Measurements from ENCODE around the gene MKRN1. TPM values are rescaled to one million over a fixed set of nuclear protein-coding genes. Genes with fewer than 3 reads are reported as not detected.
"Not testable (repeated sequence)": the region's sequence is repeated elsewhere in the genome, so short reads cannot be mapped to it uniquely, and the experiment has no call there.

The MKRN1 gene, protein sequence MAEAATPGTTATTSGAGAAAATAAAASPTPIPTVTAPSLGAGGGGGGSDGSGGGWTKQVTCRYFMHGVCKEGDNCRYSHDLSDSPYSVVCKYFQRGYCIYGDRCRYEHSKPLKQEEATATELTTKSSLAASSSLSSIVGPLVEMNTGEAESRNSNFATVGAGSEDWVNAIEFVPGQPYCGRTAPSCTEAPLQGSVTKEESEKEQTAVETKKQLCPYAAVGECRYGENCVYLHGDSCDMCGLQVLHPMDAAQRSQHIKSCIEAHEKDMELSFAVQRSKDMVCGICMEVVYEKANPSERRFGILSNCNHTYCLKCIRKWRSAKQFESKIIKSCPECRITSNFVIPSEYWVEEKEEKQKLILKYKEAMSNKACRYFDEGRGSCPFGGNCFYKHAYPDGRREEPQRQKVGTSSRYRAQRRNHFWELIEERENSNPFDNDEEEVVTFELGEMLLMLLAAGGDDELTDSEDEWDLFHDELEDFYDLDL
- 10 to 100 TPM; 84.5 to 86.9 TPM for total RNA-seq

DNA sequence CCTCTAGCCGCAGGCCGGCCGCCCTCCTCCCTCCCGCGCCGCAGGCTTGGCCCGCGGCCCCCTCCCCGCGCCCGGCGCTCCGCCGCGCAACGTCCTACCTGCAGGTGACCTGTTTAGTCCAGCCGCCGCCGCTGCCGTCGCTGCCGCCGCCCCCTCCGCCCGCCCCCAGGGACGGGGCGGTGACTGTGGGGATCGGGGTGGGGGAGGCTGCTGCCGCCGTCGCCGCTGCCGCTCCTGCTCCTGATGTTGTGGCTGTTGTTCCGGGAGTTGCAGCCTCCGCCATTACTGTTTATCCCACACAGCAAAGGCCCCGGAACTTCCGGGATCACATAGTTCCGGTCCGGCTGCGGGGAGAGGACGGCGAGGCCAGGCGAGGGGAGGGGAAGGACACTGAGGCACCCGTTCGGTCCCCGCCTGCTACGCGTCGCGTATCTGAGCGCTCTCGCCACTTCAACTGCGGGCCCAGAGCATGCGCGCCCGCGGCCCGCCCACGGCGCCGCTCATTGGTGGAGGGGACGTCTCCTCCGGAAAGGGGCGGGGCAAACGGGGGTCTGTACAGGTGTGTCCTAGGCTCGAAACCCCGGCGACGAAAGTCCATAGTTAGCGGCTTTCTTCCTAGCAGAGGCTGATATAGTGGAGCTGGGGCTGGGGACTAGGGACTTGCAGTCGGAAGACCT lies at the start of gene MKRN1:
MKRN1 (minus strand) TSS at position 444 of the 677 bp plus-strand sequence; CDS start at position 283, 161 bp downstream.
- peak within 1 kb of the TSS; percentile 97 for H3K27ac Mint-ChIP-seq
- peak within 1 kb of the TSS; percentile 96 for H3K4me3 Mint-ChIP-seq
- peaks cover 6% of the 10 kb centered on the region for H3K27me3 Mint-ChIP-seq
- CTCF ChIA-PET, result interaction anchor here (0.5 to 1.5 kb wide), 5 partner anchors 12 to 1462 kb away, joined by 3 to 4 read pairs (median 4); no protein-coding TSS in a partner anchor
- H3K9me3 Mint-ChIP-seq, result no peaks in the 10 kb centered on the region
- peaks cover 8% of the 10 kb centered on the region for H3K36me3 Mint-ChIP-seq (ENCODE audit: low read depth)
- POLR2A ChIA-PET, result no interaction called here
- H3K4me1 Mint-ChIP-seq, result peaks cover 32% of the 10 kb centered on the region
- peak; percentile 94 for DNase-seq

DNA sequence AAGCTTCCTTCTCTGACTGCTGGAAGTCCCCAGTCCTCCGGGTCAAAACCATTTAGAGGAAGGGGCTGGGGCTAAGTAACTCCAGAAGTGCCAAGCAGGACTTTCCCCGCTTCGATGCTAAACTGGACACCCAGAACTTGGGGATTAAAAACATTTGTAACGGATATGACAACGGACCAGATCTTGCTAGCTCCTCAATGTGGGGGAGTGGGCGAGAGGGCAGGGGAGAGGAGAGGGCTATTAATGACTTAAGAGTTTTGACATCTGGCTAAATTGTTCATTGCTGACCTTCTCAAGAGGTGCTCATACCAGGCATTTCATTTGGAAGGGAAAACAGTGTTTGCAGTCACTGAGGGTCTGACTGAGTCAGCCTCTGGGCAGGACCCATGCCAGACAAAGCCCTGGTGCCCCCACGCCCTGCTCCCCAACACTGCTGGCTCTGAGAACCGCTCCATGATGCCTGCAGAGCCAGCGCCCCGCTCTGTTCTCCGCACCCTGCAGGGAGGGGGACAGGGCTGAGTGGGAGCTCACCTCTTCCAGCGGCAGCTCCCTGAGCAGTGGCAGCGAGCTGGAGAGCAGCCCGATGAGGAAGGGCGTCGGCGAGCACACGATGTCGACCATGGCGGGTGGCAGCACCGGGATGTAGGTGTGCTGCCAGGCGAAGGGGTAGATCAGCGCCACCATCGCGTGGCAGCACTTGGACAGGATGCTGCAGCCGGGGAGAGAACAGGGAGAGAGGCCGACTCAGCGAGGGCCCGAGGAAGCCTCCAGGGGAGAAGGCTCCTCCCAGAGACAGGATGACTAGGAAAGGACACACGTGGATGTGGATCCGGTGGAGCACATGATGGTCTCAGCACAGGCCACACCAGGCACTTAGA lies 47.7 kb upstream of the MKRN1 start:
- H3K4me1 Mint-ChIP-seq, result peaks cover 31% of the 10 kb centered on the region
- H3K9me3 Mint-ChIP-seq, result no peaks in the 10 kb centered on the region
- ChIA-PET POLR2A (no interaction called here), CTCF (interaction anchor here (1.0 to 1.1 kb wide), 2 partner anchors 10 kb away, joined by 3 to 5 read pairs; no protein-coding TSS in a partner anchor)
- H3K27me3 Mint-ChIP-seq, result peaks cover 13% of the 10 kb centered on the region
- no peak for DNase-seq
- no peak overlapping the region for H3K27ac Mint-ChIP-seq
- no peaks in the 10 kb centered on the region for H3K36me3 Mint-ChIP-seq (ENCODE audit: low read depth)
- H3K4me3 Mint-ChIP-seq, result peak overlapping the region; percentile 14

DNA sequence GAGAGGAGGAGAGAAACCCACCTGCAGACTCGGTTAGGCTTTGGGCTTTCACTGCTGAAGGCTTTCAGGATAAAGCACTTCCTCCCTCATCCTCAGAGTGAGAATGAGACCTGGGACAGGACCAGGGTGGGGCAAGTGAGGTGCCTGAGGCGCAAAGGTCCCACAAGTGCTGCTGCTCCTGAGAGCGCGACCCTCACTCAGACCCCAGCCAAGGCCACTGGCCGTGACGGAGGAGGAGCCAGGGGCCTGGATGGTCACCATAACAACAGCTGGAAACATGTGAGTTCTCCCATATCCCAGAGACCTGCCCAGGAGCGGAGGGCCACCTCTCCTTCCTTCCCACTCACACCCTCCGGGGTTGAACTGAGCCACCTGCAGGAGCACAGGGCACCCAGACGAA lies 46.9 kb upstream of the MKRN1 start:
- Mint-ChIP-seq H3K4me1 (peaks cover 31% of the 10 kb centered on the region), H3K9me3 (no peaks in the 10 kb centered on the region), H3K27ac (peak overlapping the region; percentile 72), H3K27me3 (peaks cover 15% of the 10 kb centered on the region), H3K4me3 (peak overlapping the region; percentile 40), H3K36me3 (ENCODE audit: low read depth) (no peaks in the 10 kb centered on the region)
- POLR2A ChIA-PET, result no interaction called here
- CTCF ChIA-PET, result interaction anchor here (1.1 to 1.5 kb wide), 2 partner anchors 9 to 11 kb away, joined by 4 to 5 read pairs; no protein-coding TSS in a partner anchor
- DNase-seq, result no peak

DNA sequence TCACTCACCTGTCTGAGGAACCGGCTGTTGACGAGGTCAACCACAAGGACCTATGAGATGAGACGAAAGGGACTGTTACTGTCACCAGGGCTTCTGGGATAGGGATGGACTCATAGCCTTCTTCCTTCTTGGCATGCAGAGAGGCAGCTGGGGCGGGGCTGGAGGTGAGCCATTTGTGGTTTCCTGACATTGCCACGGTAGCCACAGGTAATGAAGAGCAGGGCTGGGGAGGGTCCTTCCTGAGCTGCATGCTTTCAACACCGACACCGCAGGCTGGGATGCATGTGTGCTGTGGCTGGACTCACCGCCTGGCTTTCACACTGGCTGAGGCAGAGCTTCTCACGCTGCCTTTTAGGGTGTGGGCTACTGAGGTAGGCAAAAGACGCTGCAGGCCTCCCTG lies 46.4 kb upstream of the MKRN1 start:
- Mint-ChIP-seq H3K36me3 (ENCODE audit: low read depth) (no peaks in the 10 kb centered on the region), H3K4me1 (peaks cover 31% of the 10 kb centered on the region), H3K27ac (peak overlapping the region; percentile 72), H3K27me3 (peaks cover 16% of the 10 kb centered on the region), H3K4me3 (peak overlapping the region; percentile 40), H3K9me3 (no peaks in the 10 kb centered on the region)
- CTCF ChIA-PET, result interaction anchor here (1.1 to 1.5 kb wide), 2 partner anchors 9 to 12 kb away, joined by 4 to 5 read pairs; no protein-coding TSS in a partner anchor
- DNase-seq, result peak; percentile 69
- POLR2A ChIA-PET, result no interaction called here

DNA sequence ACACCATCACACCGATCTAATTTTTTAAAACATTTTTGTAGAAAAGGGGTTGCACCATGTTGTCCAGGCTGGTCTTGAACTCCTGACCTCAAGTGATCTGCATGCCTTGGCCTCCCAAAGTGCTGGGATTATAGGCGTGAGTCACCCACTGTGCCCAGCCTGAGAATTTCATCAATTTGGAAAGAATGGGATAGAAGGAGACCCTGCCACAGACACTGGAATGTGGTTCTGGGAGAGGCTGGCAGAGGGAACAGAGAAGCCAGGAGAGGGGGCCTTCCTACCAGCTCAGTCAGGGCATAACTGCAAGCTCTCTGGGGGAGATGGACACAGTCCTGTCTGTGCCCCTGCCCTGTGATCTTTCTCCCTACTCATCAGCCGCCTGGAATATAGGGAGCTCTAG lies 42.1 kb upstream of the MKRN1 start:
- Mint-ChIP-seq H3K4me3 (no peak overlapping the region), H3K27ac (no peak overlapping the region), H3K9me3 (no peaks in the 10 kb centered on the region), H3K4me1 (peaks cover 24% of the 10 kb centered on the region), H3K27me3 (peaks cover 4% of the 10 kb centered on the region), H3K36me3 (ENCODE audit: low read depth) (no peaks in the 10 kb centered on the region)
- POLR2A ChIA-PET, result no interaction called here
- CTCF ChIA-PET, result no interaction called here
- DNase-seq, result no peak

DNA sequence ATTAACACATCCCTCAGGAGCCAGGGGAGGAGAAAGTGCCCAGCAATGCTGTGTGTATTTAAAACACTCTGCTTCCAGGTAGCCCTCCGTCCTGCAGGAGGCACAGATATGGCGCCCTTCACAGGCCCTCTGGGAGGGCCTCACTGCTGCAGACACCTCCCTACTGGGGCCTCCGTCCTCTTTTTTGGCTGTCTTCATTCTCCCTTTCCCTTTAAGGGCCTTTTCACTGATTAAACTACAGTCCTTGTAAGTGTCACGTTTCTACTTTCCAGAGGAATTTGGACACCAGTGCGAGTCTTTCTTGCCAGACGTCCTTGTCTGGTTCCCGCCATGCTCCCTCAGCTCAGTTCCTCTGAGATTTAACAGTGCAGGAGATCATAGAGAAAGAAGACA lies 39.7 kb upstream of the MKRN1 start:
- Mint-ChIP-seq H3K27me3 (peaks cover 4% of the 10 kb centered on the region), H3K36me3 (ENCODE audit: low read depth) (no peaks in the 10 kb centered on the region), H3K9me3 (no peaks in the 10 kb centered on the region), H3K4me3 (no peak overlapping the region), H3K27ac (no peak overlapping the region), H3K4me1 (peaks cover 6% of the 10 kb centered on the region)
- POLR2A ChIA-PET, result no interaction called here
- DNase-seq, result no peak
- CTCF ChIA-PET, result no interaction called here

DNA sequence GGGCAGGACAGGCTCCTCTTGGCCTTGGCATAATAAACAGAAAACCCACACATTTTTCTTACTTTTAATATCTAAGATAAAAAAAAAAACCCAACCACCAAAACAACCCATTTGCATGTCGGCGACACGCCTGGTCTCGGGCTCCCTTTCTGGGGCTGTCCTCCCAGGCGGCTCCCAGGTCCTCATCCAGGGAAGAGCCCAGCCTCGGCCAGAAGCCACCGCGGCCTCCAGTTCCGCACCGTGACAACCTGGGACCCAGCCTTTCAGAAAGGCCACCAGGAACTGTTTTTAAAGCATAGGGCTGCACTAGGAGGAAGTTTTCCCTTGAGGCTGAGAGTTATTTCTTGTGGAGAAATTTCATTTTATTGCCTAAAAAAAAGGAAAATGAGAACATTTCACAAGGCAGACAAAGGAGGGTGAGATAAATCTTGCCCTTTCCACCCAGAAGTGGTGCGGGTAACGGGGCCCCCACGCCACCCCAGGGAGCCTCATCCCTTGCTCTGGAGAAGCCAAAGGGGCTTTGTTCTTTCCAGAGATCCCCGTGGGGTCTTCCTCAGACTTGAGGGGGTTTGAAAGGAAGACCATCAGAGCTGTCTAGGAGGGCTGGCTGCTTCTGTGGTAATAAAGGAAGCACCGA lies 39.2 kb upstream of the MKRN1 start:
- H3K4me3 Mint-ChIP-seq, result no peak overlapping the region
- peaks cover 4% of the 10 kb centered on the region for H3K27me3 Mint-ChIP-seq
- H3K27ac Mint-ChIP-seq, result no peak overlapping the region
- no peaks in the 10 kb centered on the region for H3K36me3 Mint-ChIP-seq (ENCODE audit: low read depth)
- ChIA-PET CTCF (interaction anchor here (0.8 to 1.8 kb wide), 3 partner anchors 19 to 495 kb away, joined by 3 to 6 read pairs (median 4); no protein-coding TSS in a partner anchor), POLR2A (no interaction called here)
- DNase-seq, result no peak
- H3K4me1 Mint-ChIP-seq, result peaks cover 4% of the 10 kb centered on the region
- H3K9me3 Mint-ChIP-seq, result no peaks in the 10 kb centered on the region

DNA sequence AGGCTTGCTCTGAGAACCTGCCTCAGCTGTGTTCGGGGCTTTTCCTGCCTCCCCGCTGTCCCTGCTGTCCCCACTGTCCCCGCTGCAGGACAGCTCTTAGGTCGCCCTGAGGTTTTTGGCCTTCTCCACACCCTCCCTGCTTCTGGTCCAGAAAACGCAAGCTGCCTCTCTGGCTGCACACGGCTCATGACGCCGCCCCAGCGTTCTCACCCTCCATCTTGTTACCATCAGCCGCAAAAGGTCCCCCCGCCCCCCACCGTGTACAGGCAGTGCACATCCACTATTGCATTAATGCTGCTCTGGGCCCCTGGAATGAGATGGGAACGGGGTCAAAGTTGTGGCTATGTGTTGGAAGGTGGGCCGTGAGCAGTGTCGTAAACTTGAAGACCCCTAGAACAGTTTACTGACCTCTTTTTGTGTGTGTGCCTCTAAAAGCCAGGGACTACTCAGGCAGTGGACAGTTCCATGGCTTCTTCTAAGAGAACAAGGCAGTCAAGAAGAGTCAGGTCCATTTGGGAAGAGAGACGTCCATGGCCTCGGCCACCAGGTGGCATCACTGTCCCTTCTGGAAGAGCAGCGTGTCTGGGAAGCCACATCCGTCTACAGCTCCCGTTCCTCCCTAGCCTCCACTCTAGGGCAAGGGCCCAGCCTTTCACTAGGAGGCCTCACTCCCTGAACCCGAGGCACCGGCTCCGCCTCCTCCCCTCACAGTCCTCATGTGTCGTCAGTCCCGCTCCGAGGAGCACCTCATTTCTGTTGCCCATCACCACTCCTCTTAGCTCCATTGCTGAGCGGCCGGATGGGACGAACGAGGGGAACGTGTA lies 38.5 kb upstream of the MKRN1 start:
- ChIA-PET CTCF (interaction anchor here (0.8 to 1.8 kb wide), 5 partner anchors 9 to 496 kb away, joined by 3 to 6 read pairs (median 4); no protein-coding TSS in a partner anchor), POLR2A (no interaction called here)
- DNase-seq, result peak; percentile 72
- peaks cover 4% of the 10 kb centered on the region for H3K4me1 Mint-ChIP-seq
- H3K4me3 Mint-ChIP-seq, result no peak overlapping the region
- peaks cover 4% of the 10 kb centered on the region for H3K27me3 Mint-ChIP-seq
- H3K27ac Mint-ChIP-seq, result no peak overlapping the region
- no peaks in the 10 kb centered on the region for H3K9me3 Mint-ChIP-seq
- H3K36me3 Mint-ChIP-seq (ENCODE audit: low read depth), result no peaks in the 10 kb centered on the region

DNA sequence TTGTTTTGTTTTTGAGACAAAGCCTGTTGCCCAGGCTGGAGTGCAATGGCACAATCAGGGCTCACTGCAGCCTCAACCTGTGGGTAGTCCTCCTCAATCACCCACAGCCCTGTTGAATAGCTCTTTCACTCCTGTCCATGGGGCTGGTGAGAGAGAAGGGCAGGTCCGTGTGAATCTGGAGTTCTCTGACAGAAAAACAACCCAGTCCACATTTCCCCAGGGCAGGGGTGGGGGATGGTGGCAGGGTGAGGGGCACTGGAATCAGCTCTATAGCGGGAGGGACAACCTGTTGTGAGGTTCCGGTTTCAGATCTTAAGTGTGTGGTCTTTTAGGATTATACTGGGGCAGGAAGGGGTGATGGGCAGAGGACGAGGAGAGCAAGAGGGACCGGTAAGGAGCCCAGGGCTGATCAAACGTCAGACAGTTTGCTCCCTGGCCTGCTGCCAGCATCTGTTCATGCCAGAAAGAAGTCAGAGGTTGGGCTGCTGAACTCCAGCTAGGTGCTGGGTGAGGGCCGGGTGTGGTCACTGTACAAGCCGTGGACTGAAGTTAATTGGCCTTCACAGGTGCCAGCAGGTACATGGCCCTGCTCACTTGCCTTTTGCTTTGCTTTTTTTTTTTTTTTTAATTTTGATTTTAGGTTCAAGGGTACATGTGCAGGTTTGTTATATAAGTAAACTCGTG lies 33.2 kb upstream of the MKRN1 start:
- Mint-ChIP-seq H3K36me3 (ENCODE audit: low read depth) (no peaks in the 10 kb centered on the region), H3K9me3 (no peaks in the 10 kb centered on the region), H3K27ac (no peak overlapping the region), H3K4me3 (no peak overlapping the region), H3K4me1 (no peaks in the 10 kb centered on the region), H3K27me3 (no peaks in the 10 kb centered on the region)
- no peak for DNase-seq
- CTCF ChIA-PET, result interaction anchor here (0.8 kb wide), 1 partner anchor 39 kb away, joined by 3 read pairs; no protein-coding TSS in a partner anchor
- POLR2A ChIA-PET, result interaction anchor here (0.6 kb wide), 1 partner anchor 223 kb away, joined by 4 read pairs; no protein-coding TSS in a partner anchor

DNA sequence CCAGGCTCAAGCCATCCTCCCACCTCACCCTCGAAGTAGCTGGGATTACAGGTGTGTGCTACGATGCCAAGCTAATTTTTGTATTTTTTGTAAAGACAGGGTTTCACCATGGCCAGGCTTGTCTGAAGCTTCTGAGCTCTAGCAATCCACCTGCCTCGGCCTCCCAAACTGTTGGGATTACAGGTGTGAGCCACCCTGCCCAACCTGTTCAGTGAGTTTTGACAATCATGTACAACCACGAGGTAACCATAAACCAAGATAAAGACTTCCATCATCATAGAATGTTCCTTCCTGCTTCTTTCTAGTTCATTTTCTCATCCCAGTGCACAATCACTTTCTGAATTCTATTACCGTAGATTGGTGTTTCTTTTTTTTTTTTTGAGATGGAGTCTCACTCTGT lies 30.5 kb upstream of the MKRN1 start:
- Mint-ChIP-seq H3K36me3 (ENCODE audit: low read depth) (no peaks in the 10 kb centered on the region), H3K4me3 (no peak overlapping the region), H3K4me1 (no peaks in the 10 kb centered on the region), H3K27me3 (no peaks in the 10 kb centered on the region), H3K27ac (no peak overlapping the region), H3K9me3 (no peaks in the 10 kb centered on the region)
- ChIA-PET POLR2A (no interaction called here), CTCF (interaction anchor here (1.1 kb wide), 1 partner anchor 12 kb away, joined by 3 read pairs; no protein-coding TSS in a partner anchor)
- DNase-seq, result no peak

DNA sequence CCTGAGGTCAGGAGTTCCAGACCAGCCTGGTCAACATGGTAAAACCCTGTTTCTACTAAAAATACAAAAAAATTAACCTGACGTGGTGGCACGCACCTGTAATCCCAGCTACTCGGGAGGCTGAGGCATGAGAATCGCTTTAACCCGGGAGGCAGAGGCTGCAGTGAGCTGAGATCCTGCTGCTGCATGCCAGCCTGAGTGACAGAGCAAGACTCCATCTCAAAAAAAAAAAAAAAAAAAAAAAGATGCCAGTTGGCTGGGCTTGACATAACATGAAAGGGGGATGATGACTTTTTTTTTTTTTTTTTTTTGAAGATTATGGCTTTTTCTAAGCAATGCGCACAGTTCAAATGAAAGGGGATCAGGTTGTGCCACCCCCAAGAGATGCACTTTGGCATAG lies 28.3 kb upstream of the MKRN1 start:
- H3K36me3 Mint-ChIP-seq (ENCODE audit: low read depth); DNase-seq; H3K4me1 Mint-ChIP-seq; H3K4me3 Mint-ChIP-seq; H3K9me3 Mint-ChIP-seq; POLR2A ChIA-PET; H3K27ac Mint-ChIP-seq; H3K27me3 Mint-ChIP-seq: not testable (repeated sequence)
- CTCF ChIA-PET, result interaction anchor here (0.6 to 1.5 kb wide), 2 partner anchors 9 to 535 kb away, joined by 3 to 4 read pairs; no protein-coding TSS in a partner anchor
